Calu3 (cell line): ENCODE data around the gene YARS1. TPM values are rescaled to one million over a fixed set of nuclear protein-coding genes. Genes with fewer than 3 reads are reported as not detected.

Source experiments
- BruUV-seq: library from RNA; stranded (reverse); fragments of 400-500 nt; replicated peaks from 2 replicates; lab custom pipeline; 2021; lab: Mats Ljungman, UMichigan
- CTCF ChIA-PET: fragments of 300-600 bp; sonication (Branson Sonifier 250); formaldehyde crosslinking; loops from one replicate; lab custom pipeline; 2022; ENCODE audit warnings: antibody characterized with exemption; lab: Charles Lee
- DNase-seq: peaks from one replicate; pipeline ENCODE4 v3.0.0; 2022
- H3K27ac Mint-ChIP-seq: one replicate; pipeline ENCODE4 v1.8.0; 2022; ENCODE audit warnings: mixed read lengths; ENCODE audit not compliant: unreplicated experiment
- H3K27me3 Mint-ChIP-seq: one replicate; pipeline ENCODE4 v1.8.0; 2022; ENCODE audit warnings: mixed read lengths; ENCODE audit not compliant: unreplicated experiment
- H3K36me3 Mint-ChIP-seq: one replicate; pipeline ENCODE4 v1.8.0; 2022; ENCODE audit warnings: mild to moderate bottlenecking, moderate library complexity, mixed read lengths; ENCODE audit not compliant: insufficient read depth, unreplicated experiment
- H3K4me1 Mint-ChIP-seq: one replicate; pipeline ENCODE4 v1.8.0; 2022; ENCODE audit warnings: mild to moderate bottlenecking, low read depth, mixed read lengths; ENCODE audit not compliant: unreplicated experiment
- H3K4me3 Mint-ChIP-seq: one replicate; pipeline ENCODE4 v1.8.0; 2022; ENCODE audit warnings: mild to moderate bottlenecking, low read depth, moderate library complexity, mixed read lengths; ENCODE audit not compliant: unreplicated experiment
- H3K9me3 Mint-ChIP-seq: one replicate; pipeline ENCODE4 v1.8.0; 2022; ENCODE audit warnings: low read depth, mixed read lengths; ENCODE audit not compliant: unreplicated experiment
- intact Hi-C: fragments of 100-400 bp; cut with micrococcal nuclease; formaldehyde crosslinking; loops from one replicate; pipeline ENCODE4 v1.10.0; 2022; ENCODE audit not compliant: unreplicated experiment
- total RNA-seq: library from RNA; stranded (reverse); gene quantifications from 2 replicates; pipeline ENCODE4 v1.2.3, GENCODE V29; 2022
- TF ChIP-seq, protein P1 (sequence below): fragments of 200-600 bp; IDR thresholded peaks from one replicate; pipeline ENCODE4 v1.8.0; 2022; ENCODE audit warnings: antibody characterized with exemption; ENCODE audit not compliant: unreplicated experiment

YARS1 gene
- total RNA-seq, 1 experiment from 2014 or later: 188 TPM

DNA sequence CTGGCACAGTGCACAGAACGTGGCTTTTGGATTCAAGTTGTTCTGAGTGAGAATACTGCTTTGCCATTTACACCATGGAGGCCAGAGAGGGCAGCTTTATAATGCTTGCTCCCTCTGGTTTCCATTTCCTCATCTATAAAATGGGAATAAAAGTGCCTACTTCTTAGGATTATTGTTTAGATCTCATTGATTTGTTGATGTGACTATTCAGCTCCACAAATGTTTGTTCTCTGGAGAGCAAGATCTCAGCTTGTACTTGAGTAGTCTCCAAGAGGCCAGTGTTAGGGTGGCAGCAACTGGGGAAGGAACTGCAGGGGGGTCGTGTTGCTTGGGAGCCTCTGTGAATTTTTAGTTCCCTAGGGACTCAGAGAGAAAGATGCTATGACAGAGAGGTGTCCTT is 55.2 kb downstream of the YARS1 start:
- H3K9me3 Mint-ChIP-seq: no peaks in the 10 kb centered on the region
- TF ChIP-seq, protein P1, sequence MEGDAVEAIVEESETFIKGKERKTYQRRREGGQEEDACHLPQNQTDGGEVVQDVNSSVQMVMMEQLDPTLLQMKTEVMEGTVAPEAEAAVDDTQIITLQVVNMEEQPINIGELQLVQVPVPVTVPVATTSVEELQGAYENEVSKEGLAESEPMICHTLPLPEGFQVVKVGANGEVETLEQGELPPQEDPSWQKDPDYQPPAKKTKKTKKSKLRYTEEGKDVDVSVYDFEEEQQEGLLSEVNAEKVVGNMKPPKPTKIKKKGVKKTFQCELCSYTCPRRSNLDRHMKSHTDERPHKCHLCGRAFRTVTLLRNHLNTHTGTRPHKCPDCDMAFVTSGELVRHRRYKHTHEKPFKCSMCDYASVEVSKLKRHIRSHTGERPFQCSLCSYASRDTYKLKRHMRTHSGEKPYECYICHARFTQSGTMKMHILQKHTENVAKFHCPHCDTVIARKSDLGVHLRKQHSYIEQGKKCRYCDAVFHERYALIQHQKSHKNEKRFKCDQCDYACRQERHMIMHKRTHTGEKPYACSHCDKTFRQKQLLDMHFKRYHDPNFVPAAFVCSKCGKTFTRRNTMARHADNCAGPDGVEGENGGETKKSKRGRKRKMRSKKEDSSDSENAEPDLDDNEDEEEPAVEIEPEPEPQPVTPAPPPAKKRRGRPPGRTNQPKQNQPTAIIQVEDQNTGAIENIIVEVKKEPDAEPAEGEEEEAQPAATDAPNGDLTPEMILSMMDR: no peak
- intact Hi-C loops: no loop called here
- H3K4me1 Mint-ChIP-seq: peaks cover 88% of the 10 kb centered on the region
- H3K27me3 Mint-ChIP-seq: no peaks in the 10 kb centered on the region
- peaks cover 64% of the 10 kb centered on the region for H3K36me3 Mint-ChIP-seq
- peak overlapping the region; percentile 99 for H3K27ac Mint-ChIP-seq
- H3K4me3 Mint-ChIP-seq: peak overlapping the region; percentile 68
- DNase-seq: no peak
- no TSS peak for BruUV-seq
- CTCF ChIA-PET: interaction anchor here (0.5 to 4.5 kb wide), 9 partner anchors 10 to 973 kb away, joined by 3 to 33 read pairs (median 6); no protein-coding TSS in a partner anchor

DNA sequence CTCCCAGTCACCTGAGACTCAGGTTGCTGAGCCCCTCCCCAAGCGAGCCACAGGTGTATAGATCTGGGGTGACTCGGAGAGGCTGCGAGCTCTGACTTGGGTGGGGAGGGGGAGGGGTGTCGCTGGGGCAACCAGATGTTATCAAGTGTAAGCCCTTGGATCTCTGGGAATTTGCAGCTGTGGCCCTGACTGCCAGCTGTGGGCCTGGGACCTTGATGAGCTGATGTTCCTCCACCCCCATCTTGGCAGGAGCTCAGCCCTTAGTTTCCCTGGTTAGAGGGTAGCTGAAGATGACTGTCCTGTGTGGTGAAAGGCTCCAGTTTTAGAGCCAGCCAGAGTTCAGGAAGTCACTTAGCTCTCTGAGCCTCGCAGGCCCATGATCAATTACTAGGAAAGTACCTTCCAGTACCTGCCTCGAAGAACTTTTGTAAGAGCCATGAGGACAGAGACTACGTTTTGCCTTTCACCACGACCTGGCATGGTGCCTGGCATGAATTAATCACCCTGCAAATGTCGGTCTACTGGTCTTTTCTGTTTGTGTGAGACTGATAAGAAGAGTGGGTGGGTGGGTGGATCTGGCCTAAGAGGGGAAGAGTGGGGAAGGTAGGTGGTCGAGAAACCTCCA is 55.8 kb downstream of the YARS1 start:
- Mint-ChIP-seq H3K27ac (peak overlapping the region; percentile 99), H3K9me3 (no peaks in the 10 kb centered on the region), H3K4me3 (peak overlapping the region; percentile 68), H3K27me3 (no peaks in the 10 kb centered on the region), H3K36me3 (peaks cover 63% of the 10 kb centered on the region), H3K4me1 (peaks cover 86% of the 10 kb centered on the region)
- TF ChIP-seq, protein P1: no peak
- DNase-seq: peak; percentile 90
- CTCF ChIA-PET: interaction anchor here (0.6 to 4.5 kb wide), 9 partner anchors 9 to 493 kb away, joined by 3 to 33 read pairs (median 6); partner anchors contain the start of genes S100PBP and YARS1
- intact Hi-C loops: no loop called here
- no TSS peak for BruUV-seq

- peaks cover 83% of the 10 kb centered on the region for H3K4me1 Mint-ChIP-seq
- TF ChIP-seq, protein P1: no peak
- intact Hi-C loops: no loop called here
- peak overlapping the region; percentile 68 for H3K4me3 Mint-ChIP-seq
- peaks cover 70% of the 10 kb centered on the region for H3K36me3 Mint-ChIP-seq
- no peaks in the 10 kb centered on the region for H3K27me3 Mint-ChIP-seq
- H3K9me3 Mint-ChIP-seq: no peaks in the 10 kb centered on the region
- DNase-seq: peak; percentile 99
- peak overlapping the region; percentile 99 for H3K27ac Mint-ChIP-seq
- BruUV-seq: no TSS peak
- CTCF ChIA-PET: interaction anchor here (0.7 to 4.5 kb wide), 4 partner anchors 9 to 48 kb away, joined by 3 to 33 read pairs (median 4); no protein-coding TSS in a partner anchor
Measured at GRCh38 chr1:32759997-32760623, 57.0 kb downstream of the YARS1 start.

DNA sequence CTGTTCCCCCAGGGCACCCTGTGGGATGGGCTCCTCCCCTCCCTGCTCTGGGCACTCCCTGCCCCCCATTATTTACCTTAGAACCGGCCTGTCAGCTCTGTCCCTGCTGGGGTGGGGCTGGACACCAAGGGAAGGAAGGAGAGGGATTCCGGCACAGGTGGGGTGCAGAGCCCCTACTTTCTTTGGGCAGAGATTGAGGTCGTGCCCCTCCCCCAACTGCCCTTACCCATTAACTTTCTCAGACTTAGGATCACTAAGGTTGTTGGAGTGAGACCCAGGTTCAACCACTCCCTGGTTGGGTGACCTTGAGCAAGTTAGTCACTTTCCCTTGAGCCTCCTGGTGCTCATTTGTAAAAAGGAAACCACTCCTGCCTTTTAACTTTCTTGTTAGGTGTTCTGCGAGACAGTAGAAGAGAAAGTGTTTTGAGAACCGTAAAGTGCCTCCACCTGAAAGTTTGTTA is 57.6 kb downstream of the YARS1 start:
- H3K27me3 Mint-ChIP-seq: no peaks in the 10 kb centered on the region
- BruUV-seq: TSS peak; percentile 83
- DNase-seq: peak; percentile 91
- CTCF ChIA-PET: interaction anchor here (0.7 to 4.5 kb wide), 4 partner anchors 10 to 47 kb away, joined by 3 to 33 read pairs (median 6); no protein-coding TSS in a partner anchor
- TF ChIP-seq, protein P1: no peak
- peak overlapping the region; percentile 99 for H3K27ac Mint-ChIP-seq
- peak overlapping the region; percentile 68 for H3K4me3 Mint-ChIP-seq
- H3K9me3 Mint-ChIP-seq: no peaks in the 10 kb centered on the region
- peaks cover 71% of the 10 kb centered on the region for H3K36me3 Mint-ChIP-seq
- peaks cover 79% of the 10 kb centered on the region for H3K4me1 Mint-ChIP-seq
- intact Hi-C loops: no loop called here
